ENCODE measurements around the gene GBE1.

GBE1 gene

DNA sequence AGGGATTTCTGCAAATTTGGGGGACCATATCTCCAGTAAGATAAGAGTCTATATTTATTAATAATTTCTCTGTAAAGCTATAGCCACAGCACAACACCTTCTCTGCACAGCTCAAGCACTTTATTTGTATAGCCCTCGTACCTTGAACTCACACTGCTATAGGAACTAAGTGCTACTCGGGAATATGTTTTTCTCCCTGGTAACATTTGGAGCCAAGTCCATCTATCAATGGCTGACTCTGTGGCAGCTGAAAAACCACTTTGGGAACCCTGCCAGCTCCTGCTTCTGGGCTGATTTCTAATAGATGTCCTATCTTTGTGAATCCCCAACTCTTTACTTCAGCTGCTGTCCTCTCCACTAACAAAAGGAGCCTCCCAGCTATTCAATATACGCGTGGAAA, 298.5 kb downstream of the GBE1 start:
- Histone ChIP-seq H3K9me3 (ENCODE audit: insufficient read depth, low read depth, low read length) (no peaks in the 10 kb centered on the region), H4K20me1 (ENCODE audit: insufficient read depth, low read length, poor library complexity, severe bottlenecking) (no peaks in the 10 kb centered on the region), H3K9ac (ENCODE audit: low read depth, low read length, poor library complexity, severe bottlenecking) (no peak overlapping the region), H3K36me3 (ENCODE audit: insufficient read depth, low read length) (no peaks in the 10 kb centered on the region), H3K4me1 (ENCODE audit: insufficient read depth, low read length, poor library complexity, severe bottlenecking) (peaks cover 9% of the 10 kb centered on the region), H3K4me3 (ENCODE audit: low read length, poor library complexity, severe bottlenecking) (no peak overlapping the region), H3F3A (ENCODE audit: low read depth) (no peaks in the 10 kb centered on the region), H3K9me2 (replicated peaks; ENCODE audit: low read depth, low read length) (no peaks in the 10 kb centered on the region), H2AFZ (ENCODE audit: low read length) (no peak overlapping the region), H3K4me2 (ENCODE audit: low read depth, low read length, poor library complexity, severe bottlenecking) (no peak overlapping the region), H3K27me3 (ENCODE audit: insufficient read depth, low read length, poor library complexity, severe bottlenecking) (no peaks in the 10 kb centered on the region), H3K79me2 (ENCODE audit: insufficient read depth, low read length) (no peaks in the 10 kb centered on the region)
- TF ChIP-seq EZH2phosphoT487 (IDR thresholded peaks at IDR 0.05; ENCODE audit: borderline replicate concordance), result no peak
- TF ChIP-seq, protein P1, sequence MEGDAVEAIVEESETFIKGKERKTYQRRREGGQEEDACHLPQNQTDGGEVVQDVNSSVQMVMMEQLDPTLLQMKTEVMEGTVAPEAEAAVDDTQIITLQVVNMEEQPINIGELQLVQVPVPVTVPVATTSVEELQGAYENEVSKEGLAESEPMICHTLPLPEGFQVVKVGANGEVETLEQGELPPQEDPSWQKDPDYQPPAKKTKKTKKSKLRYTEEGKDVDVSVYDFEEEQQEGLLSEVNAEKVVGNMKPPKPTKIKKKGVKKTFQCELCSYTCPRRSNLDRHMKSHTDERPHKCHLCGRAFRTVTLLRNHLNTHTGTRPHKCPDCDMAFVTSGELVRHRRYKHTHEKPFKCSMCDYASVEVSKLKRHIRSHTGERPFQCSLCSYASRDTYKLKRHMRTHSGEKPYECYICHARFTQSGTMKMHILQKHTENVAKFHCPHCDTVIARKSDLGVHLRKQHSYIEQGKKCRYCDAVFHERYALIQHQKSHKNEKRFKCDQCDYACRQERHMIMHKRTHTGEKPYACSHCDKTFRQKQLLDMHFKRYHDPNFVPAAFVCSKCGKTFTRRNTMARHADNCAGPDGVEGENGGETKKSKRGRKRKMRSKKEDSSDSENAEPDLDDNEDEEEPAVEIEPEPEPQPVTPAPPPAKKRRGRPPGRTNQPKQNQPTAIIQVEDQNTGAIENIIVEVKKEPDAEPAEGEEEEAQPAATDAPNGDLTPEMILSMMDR (conservative IDR thresholded peaks at IDR 0.05; ENCODE audit: low read length), result no peak

DNA sequence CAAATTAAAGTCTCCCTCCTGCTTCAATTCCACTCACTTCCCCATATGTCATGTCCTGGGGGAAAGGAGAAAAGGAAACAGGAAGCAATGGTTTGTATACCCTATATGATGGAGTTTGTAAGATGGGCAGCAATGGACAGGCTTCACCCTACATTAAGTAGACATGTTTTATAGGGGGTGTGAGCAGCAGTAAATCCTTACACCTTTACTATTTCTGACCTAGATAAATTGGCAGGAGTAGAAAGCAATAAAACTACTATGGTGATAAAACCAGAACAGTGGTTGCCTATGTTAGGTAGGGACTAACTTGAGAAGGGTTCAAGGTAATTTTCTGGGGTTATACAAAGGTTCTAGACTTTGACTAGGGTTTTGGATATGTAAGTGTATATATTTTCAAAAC, 301.7 kb downstream of the GBE1 start:
- Histone ChIP-seq H3K9me2 (replicated peaks; ENCODE audit: low read depth, low read length) (no peaks in the 10 kb centered on the region), H3K4me1 (ENCODE audit: insufficient read depth, low read length, poor library complexity, severe bottlenecking) (peaks cover 9% of the 10 kb centered on the region), H3K36me3 (ENCODE audit: insufficient read depth, low read length) (no peaks in the 10 kb centered on the region), H4K20me1 (ENCODE audit: insufficient read depth, low read length, poor library complexity, severe bottlenecking) (no peaks in the 10 kb centered on the region), H3F3A (ENCODE audit: low read depth) (no peaks in the 10 kb centered on the region), H3K4me2 (ENCODE audit: low read depth, low read length, poor library complexity, severe bottlenecking) (no peak overlapping the region), H2AFZ (ENCODE audit: low read length) (no peak overlapping the region), H3K27me3 (ENCODE audit: insufficient read depth, low read length, poor library complexity, severe bottlenecking) (no peaks in the 10 kb centered on the region), H3K79me2 (ENCODE audit: insufficient read depth, low read length) (no peaks in the 10 kb centered on the region), H3K4me3 (ENCODE audit: low read length, poor library complexity, severe bottlenecking) (no peak overlapping the region), H3K9me3 (ENCODE audit: insufficient read depth, low read depth, low read length) (no peaks in the 10 kb centered on the region), H3K9ac (ENCODE audit: low read depth, low read length, poor library complexity, severe bottlenecking) (no peak overlapping the region)
- TF ChIP-seq, protein P1 (conservative IDR thresholded peaks at IDR 0.05; ENCODE audit: low read length), result no peak
- no peak for TF ChIP-seq EZH2phosphoT487 (IDR thresholded peaks at IDR 0.05; ENCODE audit: borderline replicate concordance)

DNA sequence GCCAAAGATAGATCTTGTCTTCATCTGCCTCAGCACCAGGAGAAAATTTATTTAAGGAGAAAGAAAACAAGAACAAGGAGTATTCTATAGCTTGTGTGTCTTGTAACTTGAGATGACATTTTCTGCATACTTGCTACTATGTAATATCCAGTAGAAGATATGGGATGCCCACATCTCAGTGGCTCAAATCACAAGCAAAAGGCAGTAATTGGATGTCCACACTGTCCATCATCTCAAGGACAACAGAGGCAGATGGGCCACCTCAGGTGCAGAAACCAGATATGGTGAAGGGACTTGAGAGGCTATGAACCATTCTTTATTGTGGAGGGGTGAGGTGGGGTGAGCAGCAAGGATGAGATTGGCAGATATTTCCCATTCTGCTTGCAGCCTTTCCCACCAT, 309.0 kb downstream of the GBE1 start:
- Histone ChIP-seq H3K9me2 (replicated peaks; ENCODE audit: low read depth, low read length) (no peaks in the 10 kb centered on the region), H3K4me2 (ENCODE audit: low read depth, low read length, poor library complexity, severe bottlenecking) (no peak overlapping the region), H3F3A (ENCODE audit: low read depth) (no peaks in the 10 kb centered on the region), H3K36me3 (ENCODE audit: insufficient read depth, low read length) (no peaks in the 10 kb centered on the region), H3K79me2 (ENCODE audit: insufficient read depth, low read length) (no peaks in the 10 kb centered on the region), H2AFZ (ENCODE audit: low read length) (no peak overlapping the region), H3K4me3 (ENCODE audit: low read length, poor library complexity, severe bottlenecking) (no peak overlapping the region), H3K4me1 (ENCODE audit: insufficient read depth, low read length, poor library complexity, severe bottlenecking) (no peaks in the 10 kb centered on the region), H3K9ac (ENCODE audit: low read depth, low read length, poor library complexity, severe bottlenecking) (no peak overlapping the region), H3K9me3 (ENCODE audit: insufficient read depth, low read depth, low read length) (no peaks in the 10 kb centered on the region), H3K27me3 (ENCODE audit: insufficient read depth, low read length, poor library complexity, severe bottlenecking) (no peaks in the 10 kb centered on the region), H4K20me1 (ENCODE audit: insufficient read depth, low read length, poor library complexity, severe bottlenecking) (no peaks in the 10 kb centered on the region)
- TF ChIP-seq, protein P1 (conservative IDR thresholded peaks at IDR 0.05; ENCODE audit: low read length), result no peak
- TF ChIP-seq EZH2phosphoT487 (IDR thresholded peaks at IDR 0.05; ENCODE audit: borderline replicate concordance), result no peak

All from Loucy (cell line).